GM21786 (cell line): Measurements from ENCODE around the gene PRKAG2.

ENCODE experiments used
- ATAC-seq: cut with Tn5 transposase; IDR thresholded peaks from one replicate; pipeline ENCODE4 v1.9.1; 2021; ENCODE audit not compliant: unreplicated experiment

The PRKAG2 gene

DNA sequence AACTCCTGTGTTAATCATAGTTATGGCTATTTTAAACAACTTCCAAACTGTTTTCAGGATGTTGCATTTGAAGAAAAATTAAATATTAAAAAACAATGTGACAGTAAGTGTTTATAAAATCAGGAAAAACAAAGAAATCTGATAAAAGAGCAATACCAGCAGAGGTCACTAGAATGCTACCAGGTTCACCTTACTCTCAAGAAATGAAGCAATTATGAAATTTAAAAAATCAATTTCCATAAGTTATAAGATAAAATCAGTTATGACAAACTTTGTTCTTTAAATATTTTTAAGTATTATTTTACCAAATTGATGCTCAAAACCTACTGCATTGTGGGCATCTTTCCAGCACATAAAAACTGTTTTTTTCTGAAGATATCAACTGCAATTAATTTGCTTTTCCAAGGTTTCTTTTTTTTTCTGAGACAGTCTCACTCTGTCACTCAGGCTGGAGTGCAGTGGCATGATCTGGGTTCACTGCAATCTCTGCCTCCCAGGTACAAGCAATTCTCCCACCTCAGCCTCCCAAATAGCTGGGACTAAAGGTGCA lies 306.5 kb downstream of the PRKAG2 start:
- ATAC-seq, result no peak

DNA sequence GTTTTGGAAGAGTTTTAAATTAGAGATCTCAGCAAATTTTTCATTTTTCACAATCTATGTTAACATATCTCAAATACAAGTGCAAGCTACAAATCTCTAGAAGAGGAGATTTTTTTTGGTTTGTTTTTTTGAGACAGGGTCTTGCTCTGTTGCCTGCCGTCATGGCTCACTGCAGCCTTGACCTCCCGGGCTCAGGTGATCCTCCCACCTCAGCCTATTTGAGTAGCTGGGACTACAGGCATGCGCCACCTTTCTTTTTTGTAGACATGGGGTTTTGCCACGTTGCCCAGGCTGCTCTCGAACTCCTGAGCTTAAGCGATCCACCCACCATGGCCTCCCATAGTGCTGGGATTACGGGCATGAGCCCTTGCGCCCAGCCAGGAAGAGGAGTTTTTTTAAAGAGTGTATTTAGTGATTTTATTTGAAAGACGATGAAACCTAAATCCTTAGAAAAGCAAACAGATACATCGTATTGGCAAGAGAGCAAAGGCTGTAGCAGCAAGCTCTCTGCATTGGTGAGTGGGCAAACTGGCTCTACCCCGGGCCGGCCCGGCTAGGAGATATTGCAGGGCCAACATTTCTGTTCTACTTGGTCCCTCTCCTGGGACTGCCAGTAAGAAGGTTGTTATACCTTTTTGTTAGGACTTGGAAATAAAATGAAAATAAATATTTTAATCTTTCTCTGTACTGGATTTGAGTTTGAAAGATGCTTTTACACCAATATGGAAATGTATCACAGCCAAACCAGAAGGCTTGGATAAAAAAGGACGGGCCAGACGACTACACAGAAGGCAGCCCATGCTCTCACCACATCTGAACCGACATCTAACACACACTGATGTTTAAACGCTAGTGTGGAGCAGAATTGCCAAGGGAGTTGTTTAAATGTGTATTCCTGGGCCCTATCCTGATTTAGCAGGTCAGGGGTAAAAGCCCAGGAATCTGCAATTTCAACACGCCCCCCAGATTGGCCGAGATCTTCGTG lies 307.7 kb downstream of the PRKAG2 start:
- no peak for ATAC-seq

DNA sequence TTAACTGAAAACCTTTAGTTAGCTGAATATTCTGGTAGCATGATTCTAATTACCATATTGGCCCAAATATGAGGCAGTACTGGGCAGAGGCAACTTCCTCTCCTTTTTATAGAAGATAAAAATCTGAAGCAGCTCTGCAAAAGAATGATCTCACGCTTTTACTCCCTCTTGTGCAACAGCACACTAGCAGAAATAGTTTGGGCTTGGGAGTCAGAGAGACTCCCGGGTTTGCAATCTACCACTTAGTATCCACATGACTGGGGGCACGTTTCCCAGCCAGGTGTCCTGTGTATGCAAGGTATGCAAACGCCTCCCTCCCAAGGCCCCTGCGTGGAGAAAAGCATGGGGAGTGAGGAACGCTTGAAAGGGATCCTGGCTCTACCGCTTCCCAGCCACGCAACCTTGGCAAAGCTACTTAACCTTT lies 310.0 kb downstream of the PRKAG2 start:
- no peak for ATAC-seq

DNA sequence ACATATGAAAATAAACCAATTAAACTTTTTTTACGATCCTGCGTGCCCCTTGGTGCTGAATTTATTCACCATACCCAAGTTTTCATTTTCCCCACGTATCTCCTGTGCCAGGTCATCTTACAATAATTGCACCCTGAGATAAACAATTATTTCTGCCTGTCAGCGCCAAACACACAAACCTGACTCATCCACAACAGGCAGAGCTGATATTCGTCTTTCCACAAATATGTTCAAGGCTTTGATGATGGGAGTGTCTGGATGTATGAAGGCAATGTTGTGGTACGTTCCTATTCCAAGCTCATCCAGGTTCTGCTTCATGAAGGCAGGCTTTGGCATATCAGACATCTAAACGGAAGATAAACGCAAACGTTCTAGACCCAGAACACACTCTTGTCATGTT lies 311.4 kb downstream of the PRKAG2 start:
- ATAC-seq, result no peak

DNA sequence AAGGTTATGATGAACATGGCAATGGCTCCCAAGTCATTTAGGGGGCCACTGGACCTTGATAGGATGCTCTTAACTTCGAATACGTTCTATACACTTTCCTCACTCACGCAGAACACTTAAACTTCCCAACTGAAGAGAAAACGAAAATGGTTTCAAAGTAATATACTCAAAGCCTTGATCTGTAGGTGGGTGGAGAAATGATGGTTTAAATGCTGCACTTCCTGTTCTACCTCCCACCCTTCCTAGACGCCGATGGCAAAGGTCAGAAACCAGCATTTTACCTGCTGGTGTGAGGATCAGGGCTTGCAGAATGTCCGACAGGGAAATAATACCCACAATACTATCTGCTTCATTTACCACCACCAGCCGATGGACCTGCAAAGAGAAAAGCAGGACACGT lies 316.7 kb downstream of the PRKAG2 start:
- ATAC-seq, result no peak

DNA sequence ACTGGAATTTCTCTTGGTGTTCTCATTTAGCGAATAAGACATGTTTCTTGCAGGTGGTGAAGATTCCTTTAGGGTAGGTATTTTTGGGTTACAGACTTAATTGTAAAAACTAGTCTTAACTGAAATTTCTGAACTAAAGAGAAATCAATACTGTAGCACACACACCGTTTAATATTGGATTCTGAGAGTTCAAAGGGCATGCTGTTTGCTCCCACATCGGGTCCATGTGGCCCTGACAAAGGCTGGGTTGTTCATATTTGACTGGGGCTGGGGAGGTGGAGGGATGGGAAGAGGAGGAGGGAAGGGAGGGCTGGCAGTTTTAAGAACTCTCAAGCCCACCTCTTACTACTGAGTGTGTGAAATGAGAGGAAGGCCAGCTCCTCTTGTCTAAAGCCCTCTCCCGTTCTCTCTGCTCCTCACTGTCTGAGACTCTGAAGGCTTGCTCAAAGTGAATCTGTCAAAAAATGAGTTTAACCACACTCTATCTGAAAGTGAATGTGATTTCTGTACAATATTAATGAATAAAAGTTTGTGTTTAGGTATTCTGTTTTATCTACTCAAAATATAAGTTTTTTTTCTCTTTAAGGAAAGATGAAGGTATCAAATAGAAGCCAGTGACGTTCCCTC lies 317.2 kb downstream of the PRKAG2 start:
- ATAC-seq, result no peak

DNA sequence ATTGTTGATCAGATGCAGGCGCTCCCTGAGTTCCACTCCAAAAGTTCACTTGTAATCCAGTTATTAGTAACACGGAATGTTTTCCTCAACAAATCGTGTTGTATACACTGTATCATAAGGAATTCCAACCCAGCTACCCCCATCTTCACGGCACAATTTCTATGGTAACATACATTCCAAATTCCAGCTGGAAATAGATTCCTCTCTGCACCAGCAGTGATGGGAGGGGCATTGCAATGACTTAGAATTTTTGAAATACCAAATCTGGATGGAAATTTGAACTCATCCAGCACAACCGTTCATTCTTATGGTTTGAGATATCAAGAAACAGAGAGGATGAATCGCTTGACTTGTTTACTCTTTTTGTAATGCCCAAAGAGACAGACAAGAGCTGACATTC lies 318.3 kb downstream of the PRKAG2 start:
- ATAC-seq, result no peak

DNA sequence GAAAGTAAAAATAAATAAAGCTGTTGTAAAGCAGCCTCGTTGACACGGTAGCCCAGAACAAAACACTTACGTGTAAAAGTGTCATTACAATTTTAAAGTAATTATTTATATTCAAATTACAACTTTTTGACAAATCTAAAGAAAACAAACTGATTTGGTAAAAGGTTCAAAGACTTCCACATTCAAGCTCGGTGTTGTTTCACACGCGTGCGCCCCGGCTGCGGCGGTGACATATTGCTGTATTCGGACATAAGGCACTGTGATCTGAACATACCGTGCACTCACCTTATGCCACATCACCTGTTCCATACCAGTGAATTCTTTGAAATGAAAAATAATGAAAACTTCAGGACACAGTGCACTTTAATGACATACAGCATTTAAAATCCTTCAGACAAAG lies 320.3 kb downstream of the PRKAG2 start:
- no peak for ATAC-seq

DNA sequence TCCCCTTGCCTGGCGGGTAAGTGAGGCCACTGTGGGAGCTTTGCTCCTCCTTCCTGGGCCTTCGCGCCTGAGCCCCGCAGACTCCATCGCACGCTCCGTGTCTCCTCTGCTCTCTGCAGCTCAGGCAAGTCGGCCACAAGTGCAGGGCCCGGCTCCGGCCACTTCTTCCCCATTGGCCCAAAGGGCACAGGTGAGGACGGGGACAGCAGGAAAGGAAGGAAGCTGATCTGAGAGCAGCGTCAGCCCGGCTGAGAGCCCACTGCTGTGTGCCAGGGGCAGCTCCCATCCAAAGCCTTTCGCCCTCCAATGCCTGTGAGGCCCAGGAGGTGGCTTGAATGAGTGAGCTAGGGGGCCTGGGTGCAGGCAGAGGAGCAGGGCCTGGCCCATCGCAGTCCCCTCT lies 323.6 kb downstream of the PRKAG2 start:
- ATAC-seq, result no peak

DNA sequence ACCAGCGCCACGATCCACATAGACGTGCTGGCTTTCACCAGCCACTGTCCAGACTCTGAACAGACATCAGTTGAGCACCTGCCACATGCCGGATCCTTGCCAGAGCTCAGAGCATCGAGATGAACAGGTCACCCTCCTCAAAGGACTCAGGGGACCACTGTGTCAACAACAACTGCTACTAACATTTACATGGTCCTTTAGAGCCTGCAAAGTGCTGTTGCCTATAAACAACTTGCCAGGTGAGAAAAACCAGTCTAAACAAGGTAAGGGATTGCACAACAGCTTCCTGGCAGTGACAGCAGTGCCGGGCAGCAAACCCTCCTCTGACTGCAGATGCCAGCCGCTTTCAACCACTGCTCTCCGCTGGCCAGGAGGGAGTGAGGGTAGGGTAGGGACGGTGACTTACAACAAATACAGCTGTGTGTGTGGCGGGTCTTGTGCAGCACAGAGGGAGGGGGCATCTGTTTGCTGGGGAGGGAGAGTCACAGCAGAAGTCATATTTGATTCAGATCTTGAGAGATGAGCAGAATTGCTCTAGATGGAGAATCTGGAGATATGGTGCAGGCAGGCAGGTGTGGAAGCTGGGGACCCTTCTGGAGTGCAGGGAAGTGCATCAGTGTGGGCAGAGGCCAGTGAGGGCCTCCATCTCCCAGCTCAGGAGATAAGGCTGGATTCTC lies 324.4 kb downstream of the PRKAG2 start:
- no peak for ATAC-seq

DNA sequence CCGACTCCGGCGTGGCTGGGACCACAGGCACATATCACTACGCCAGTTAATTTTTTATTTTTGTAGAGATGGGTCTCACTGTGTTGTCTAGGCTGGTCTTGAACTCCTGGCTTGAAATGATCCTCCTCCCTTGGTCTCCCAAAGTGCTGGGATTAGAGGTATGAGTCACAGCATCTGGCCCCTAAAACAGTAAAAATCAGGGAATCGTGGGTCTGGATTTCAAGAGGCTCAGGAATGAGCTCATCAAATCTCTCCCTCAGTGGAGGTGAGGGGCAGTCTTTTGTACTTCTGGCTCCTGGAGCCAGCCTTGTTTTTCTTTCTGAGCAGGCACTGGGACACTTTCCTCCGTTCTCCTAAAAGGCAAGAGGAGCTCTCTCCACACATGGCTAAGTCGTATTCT lies 325.1 kb downstream of the PRKAG2 start:
- no peak for ATAC-seq

DNA sequence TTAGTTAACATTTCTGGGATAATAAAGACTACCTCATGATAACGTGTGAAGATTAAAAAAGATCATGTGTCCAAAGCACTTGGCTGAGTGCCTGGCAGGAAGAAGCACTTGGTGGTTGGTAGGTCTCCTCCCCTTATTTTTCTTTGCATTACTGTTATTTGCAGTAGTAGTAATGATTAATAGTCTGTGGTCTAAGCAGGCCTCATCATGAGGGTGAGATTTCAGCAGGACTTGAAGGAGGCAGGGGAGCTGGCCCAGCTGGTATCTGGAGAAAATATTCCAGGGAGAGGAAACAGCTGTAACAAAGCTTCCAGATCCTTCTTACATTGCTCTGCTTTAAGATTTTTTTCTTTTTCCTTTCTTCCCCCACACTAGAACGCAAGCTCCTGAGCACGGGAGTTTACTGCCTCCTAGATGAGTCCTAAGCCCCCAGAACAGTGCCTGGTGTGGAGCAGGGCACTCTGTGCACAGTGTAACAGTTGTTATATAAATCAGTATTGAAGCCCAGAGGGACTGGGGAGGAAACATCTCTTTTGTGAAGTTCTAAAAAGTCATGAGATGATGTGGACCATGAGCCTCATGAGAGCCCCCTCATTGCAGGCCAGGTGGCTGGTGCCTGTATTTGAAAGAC lies 326.1 kb downstream of the PRKAG2 start:
- no peak for ATAC-seq

DNA sequence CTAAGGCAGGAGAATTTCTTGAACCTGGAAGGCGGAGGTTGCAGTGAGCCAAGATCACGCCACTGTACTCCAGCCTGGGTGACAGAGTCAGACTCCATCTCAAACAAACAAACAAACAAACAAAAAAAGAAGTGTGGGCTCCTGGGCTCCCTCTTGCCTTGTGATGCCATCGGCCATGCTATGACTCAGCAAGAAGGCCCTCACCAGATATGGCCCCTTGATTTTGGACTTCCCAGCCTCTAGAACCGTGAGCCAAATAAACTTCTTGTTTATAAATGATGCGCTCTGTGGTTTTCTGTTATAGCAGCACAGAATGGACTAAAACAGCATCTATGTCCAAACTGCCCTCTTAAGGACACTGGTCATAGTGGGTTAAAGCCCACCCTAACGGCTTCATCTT lies 327.3 kb downstream of the PRKAG2 start:
- no peak for ATAC-seq

DNA sequence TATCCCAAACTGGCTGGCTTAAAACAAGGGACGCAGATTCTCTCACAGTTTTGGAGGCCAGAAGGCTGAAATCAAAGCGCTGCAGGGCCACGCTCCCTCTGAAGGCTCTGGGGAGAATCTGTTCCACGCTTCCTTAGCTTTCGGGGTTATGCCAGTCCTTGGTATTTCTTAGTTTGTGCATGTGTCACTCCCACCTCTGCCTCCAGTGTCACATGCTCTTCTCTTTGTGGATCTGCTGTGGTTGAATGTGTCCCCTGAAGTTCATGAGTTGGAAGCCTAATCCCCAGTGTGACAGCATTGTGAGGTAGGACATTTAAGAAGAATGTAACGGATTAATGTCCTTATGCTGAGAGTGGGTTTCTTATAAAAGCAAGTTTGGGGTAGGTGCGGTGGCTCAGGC lies 327.8 kb downstream of the PRKAG2 start:
- no peak for ATAC-seq

DNA sequence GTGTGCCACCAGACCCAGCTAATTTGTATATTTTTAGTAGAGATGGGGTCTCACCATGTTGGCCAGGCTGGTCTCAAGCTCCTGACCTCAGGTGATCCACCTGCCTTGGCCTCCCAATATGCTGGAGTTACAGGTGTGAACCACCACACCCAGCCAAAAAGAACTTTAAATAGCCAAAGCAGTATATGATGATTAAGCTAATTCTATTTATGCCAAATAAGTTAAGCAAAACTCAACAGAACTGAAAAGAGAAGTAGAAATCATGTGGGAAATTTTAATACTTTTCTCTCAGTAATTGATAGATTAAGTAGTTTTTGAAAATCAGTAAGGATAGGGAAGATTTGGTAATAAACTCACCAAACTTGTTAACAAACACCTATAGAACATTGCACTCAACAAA lies 332.7 kb downstream of the PRKAG2 start:
- no peak for ATAC-seq

DNA sequence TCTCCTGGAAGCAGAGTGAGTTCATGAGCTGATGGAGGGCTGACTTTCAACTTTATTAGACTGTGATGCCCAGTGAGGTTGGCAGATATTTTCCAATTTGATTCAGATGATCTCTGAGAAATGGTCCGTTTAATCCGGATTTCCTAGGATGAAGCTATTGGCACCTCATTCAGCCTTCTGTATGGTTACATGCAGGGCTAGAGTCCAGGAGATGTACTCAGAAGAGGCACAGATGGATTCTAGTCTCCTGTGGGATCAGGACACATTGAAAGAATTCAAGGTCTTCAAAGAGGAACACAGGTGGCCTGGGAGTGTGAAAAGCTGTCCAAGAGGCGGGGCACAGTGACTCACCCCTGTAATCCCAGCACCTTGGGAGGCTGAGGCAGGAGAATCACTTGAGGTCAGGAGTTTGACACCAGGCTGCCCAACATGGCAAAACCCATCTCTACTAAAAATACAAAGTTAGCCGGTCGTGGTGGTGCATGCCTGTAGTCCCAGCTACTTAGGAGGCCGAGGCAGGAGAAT lies 334.2 kb downstream of the PRKAG2 start:
- ATAC-seq, result no peak

DNA sequence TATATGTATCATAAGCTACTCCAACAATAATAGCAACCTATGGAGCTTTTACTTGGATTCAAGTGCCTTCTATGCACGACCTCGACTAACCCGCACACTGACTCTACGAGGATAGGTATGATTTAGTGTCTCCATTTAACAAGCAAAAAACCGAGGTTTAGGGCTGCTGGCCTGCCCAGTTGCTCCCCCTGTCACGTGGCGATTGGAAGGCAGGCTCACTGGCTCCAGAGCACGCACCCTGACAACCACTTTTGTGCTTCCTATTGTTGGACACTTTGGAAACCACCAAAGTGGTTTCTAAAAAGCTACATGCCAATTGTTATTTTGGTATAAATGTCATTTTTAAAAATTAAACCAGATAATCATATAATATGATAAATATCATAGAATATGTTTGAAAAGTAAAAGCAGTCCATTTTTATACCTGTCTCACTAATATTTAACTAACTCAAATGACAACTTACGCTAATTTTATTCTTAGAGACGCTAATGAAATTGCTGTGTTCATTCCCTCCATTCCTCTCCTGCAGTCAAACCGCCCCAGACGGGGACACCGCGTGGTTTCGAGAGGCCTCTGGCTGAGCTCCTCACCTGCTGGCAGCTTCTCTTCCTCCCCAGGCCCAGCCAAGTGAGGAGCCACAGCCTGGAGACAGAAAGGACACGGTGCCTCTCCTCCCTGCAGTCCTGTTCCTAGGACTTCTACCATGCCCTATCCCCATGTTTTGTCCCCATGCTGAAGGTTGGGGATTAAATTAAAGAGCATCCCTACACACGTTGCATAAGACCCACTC lies 335.0 kb downstream of the PRKAG2 start:
- no peak for ATAC-seq

DNA sequence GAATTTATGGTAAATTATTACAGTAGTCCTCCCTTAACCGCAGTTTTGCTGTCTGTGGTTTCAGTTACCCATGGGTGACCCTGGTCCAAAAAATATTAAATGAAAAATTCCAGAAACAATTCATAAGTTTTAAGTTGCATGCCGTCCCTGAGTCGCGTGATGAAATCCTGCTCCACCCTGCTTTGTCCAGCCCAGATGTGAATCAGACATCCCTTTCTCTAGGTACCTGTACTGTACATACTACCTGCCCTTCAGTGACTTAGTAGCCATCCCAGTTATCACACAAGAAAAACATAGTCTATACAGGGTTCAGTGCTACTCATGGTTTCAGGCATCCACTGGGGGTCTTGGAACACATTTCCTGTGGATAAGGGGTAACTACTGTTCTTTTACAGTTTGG lies 336.8 kb downstream of the PRKAG2 start:
- ATAC-seq, result no peak

DNA sequence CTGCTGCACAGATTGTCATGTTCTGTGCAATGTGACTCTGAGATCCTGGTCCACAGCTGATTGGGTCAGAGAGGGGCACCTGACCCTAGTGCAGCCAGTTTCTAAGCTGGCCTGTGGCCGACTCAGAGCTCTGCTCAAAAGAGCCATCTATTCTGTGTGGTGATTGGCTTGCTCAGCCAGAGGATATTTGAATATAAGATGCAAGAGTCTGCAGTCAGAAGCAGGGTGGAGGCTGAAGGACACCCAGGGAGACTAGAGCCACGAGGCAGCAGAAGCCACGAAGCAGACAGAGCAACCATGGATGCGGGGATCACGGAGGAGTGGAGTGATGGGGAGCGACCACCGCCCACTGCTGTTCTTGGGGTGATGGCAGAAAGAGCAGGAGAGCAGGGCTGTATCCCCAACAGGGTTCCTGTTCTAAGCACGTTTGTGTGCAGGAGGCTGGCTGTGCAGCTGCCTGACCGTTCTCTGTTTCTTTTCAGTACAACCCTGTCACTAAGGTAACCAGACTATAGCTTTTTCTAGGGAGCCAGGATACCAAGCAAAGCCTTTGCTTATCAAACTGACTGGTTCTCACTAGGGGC lies 337.7 kb downstream of the PRKAG2 start:
- peak; percentile 74 for ATAC-seq
